GM08714 (cell line): ENCODE measurements around the gene SECISBP2L.
"Not testable (repeated sequence)": the region's sequence is repeated elsewhere in the genome, so short reads cannot be mapped to it uniquely, and the experiment has no call there.

ENCODE experiments used
- H3K4me3 ChIP-seq: fragments of 200-500 bp; sonication (Bioruptor generic); 2 replicates; pipeline ENCODE4 v1.5.1; 2014; ENCODE audit warnings: mild to moderate bottlenecking, low read length, inconsistent platforms
- ZNF274 ChIP-seq: IDR thresholded peaks from 2 replicates; pipeline ENCODE4 v1.6.1; 2012; ENCODE audit warnings: mild to moderate bottlenecking, low read depth, low read length

Gene SECISBP2L

GRCh38 chr15:48972750-48973503 lies 73.3 kb downstream of the SECISBP2L start:
- TF ChIP-seq ZNF274: no peak
- H3K4me3 ChIP-seq: no peak overlapping the region

- not testable (repeated sequence) for H3K4me3 ChIP-seq
Measured at GRCh38 chr15:48970926-48971325, 75.3 kb downstream of the SECISBP2L start.

- no peak overlapping the region for H3K4me3 ChIP-seq
- TF ChIP-seq ZNF274: no peak
Measured at GRCh38 chr15:48968066-48968465, 78.2 kb downstream of the SECISBP2L start.

GRCh38 chr15:48967336-48967735 lies 78.9 kb downstream of the SECISBP2L start:
- TF ChIP-seq ZNF274: no peak
- no peak overlapping the region for H3K4me3 ChIP-seq

GRCh38 chr15:48966595-48967301 lies 79.5 kb downstream of the SECISBP2L start:
- H3K4me3 ChIP-seq: no peak overlapping the region
- TF ChIP-seq ZNF274: no peak

- no peak overlapping the region for H3K4me3 ChIP-seq
- TF ChIP-seq ZNF274: no peak
Measured at GRCh38 chr15:48965972-48966371, 80.3 kb downstream of the SECISBP2L start.

GRCh38 chr15:48964898-48965297 lies 81.3 kb downstream of the SECISBP2L start:
- TF ChIP-seq ZNF274: no peak
- no peak overlapping the region for H3K4me3 ChIP-seq

GRCh38 chr15:48963524-48964113 lies 82.6 kb downstream of the SECISBP2L start, which contains the start of gene SHC4:
Gene SHC4, minus strand, starts transcription at chr15:48963919. Its CDS starts 904 bp downstream, at chr15:48963015.
- peak within 1 kb of the TSS; percentile 47; the same call in 1 of the 2 replicates for H3K4me3 ChIP-seq
- TF ChIP-seq ZNF274: no peak

- H3K4me3 ChIP-seq: peak overlapping the region; percentile 47; the same call in 1 of the 2 replicates
- no peak for TF ChIP-seq ZNF274
Measured at GRCh38 chr15:48962662-48963523, 83.4 kb downstream of the SECISBP2L start.

GRCh38 chr15:48955967-48956366 lies 90.3 kb downstream of the SECISBP2L start:
- H3K4me3 ChIP-seq: no peak overlapping the region

GRCh38 chr15:48955370-48955769 lies 90.9 kb downstream of the SECISBP2L start:
- no peak for TF ChIP-seq ZNF274
- H3K4me3 ChIP-seq: no peak overlapping the region

More at GRCh38 chr15:48955967-48956366, 90.3 kb downstream of the SECISBP2L start:
- no peak for TF ChIP-seq ZNF274

GRCh38 chr15:48954538-48954937 lies 91.7 kb downstream of the SECISBP2L start:
- no peak overlapping the region for H3K4me3 ChIP-seq
- TF ChIP-seq ZNF274: no peak

- no peak overlapping the region for H3K4me3 ChIP-seq
- no peak for TF ChIP-seq ZNF274
Measured at GRCh38 chr15:48946840-48947187, 99.4 kb downstream of the SECISBP2L start.
